Hindlimb muscle (tissue), 1 donor: ENCODE measurements around the gene ACER3. TPM values are rescaled to one million over a fixed set of nuclear protein-coding genes. Genes with fewer than 3 reads are reported as not detected.
A peak's percentile ranks its signal among the peaks of the same experiment; 100 is the strongest.
"Not testable (repeated sequence)": the region's sequence is repeated elsewhere in the genome, so short reads cannot be mapped to it uniquely, and the experiment has no call there.

Source experiments
- DNase-seq: peaks from one replicate; pipeline ENCODE4 v3.0.0-alpha.2; 2013
- polyA plus RNA-seq: library from polyadenylated mRNA; unstranded; fragments of 120-200 nt; gene quantifications from one replicate; pipeline ENCODE4 v1.2.1, GENCODE V29; 2013; ENCODE audit not compliant: insufficient read length

The ACER3 gene
- polyA plus RNA-seq: 7.5 TPM

GRCh38 chr11:76860539-76861475 is at the start of gene ACER3:
TSS of gene ACER3 (plus strand) at chr11:76860918. CDS start at chr11:76860977, 59 bp downstream.
- DNase-seq: peak; percentile 90

- DNase-seq: no peak
Measured at GRCh38 chr11:76811259-76811658, 49.5 kb upstream of the ACER3 start.

- no peak for DNase-seq
Measured at GRCh38 chr11:76814414-76814813, 46.3 kb upstream of the ACER3 start.

- not testable (repeated sequence) for DNase-seq
Measured at GRCh38 chr11:76815678-76816077, 45.0 kb upstream of the ACER3 start.

- no peak for DNase-seq
Measured at GRCh38 chr11:76820184-76820566, 40.5 kb upstream of the ACER3 start.

GRCh38 chr11:76821396-76821795 is 39.3 kb upstream of the ACER3 start:
- not testable (repeated sequence) for DNase-seq

- no peak for DNase-seq
Measured at GRCh38 chr11:76822406-76822805, 38.3 kb upstream of the ACER3 start.

- DNase-seq: no peak
Measured at GRCh38 chr11:76823481-76824028, 37.2 kb upstream of the ACER3 start.

GRCh38 chr11:76824083-76824939 is 36.4 kb upstream of the ACER3 start:
- DNase-seq: no peak

- DNase-seq: no peak
Measured at GRCh38 chr11:76824980-76825725, 35.6 kb upstream of the ACER3 start.

- DNase-seq: no peak
Measured at GRCh38 chr11:76825726-76826396, 34.9 kb upstream of the ACER3 start.

GRCh38 chr11:76826508-76826907 is 34.2 kb upstream of the ACER3 start:
- DNase-seq: not testable (repeated sequence)

- DNase-seq: not testable (repeated sequence)
Measured at GRCh38 chr11:76827005-76827404, 33.7 kb upstream of the ACER3 start.

GRCh38 chr11:76830639-76831327 is 29.9 kb upstream of the ACER3 start:
- peak; percentile 30 for DNase-seq

GRCh38 chr11:76831686-76832310 is 28.9 kb upstream of the ACER3 start:
- no peak for DNase-seq

GRCh38 chr11:76832361-76832760 is 28.4 kb upstream of the ACER3 start:
- no peak for DNase-seq

GRCh38 chr11:76834151-76834550 is 26.6 kb upstream of the ACER3 start:
- no peak for DNase-seq

- DNase-seq: no peak
Measured at GRCh38 chr11:76835036-76835435, 25.7 kb upstream of the ACER3 start.

- peak; percentile 26 for DNase-seq
Measured at GRCh38 chr11:76835928-76836612, 24.6 kb upstream of the ACER3 start.
